BLaER1 treated with 17β-estradiol and CSF1 and Interleukin-3, amounts not matched to agents 10 nM and 100 nM (cell line): ENCODE results near the gene SLX4.

ENCODE experiments used
- H3K27ac ChIP-seq, 11 experiments: shearing (Covaris generic); formaldehyde crosslinking; 2 replicates each; pipeline ENCODE4 v1.8.1; 2022
- H3K27me3 ChIP-seq, 11 experiments: shearing (Covaris generic); formaldehyde crosslinking; 2 replicates each; pipeline ENCODE4 v1.8.1; 2022
- H3K36me3 ChIP-seq, 11 experiments: shearing (Covaris generic); formaldehyde crosslinking; 2 replicates each; pipeline ENCODE4 v1.8.1; 2022
- H3K4me1 ChIP-seq, 10 experiments: shearing (Covaris generic); formaldehyde crosslinking; 2 replicates each; pipeline ENCODE4 v1.8.1; 2022
- H3K4me2 ChIP-seq, 11 experiments: shearing (Covaris generic); formaldehyde crosslinking; 2 replicates each; pipeline ENCODE4 v1.8.1; 2022
- H3K4me3 ChIP-seq, 10 experiments: shearing (Covaris generic); formaldehyde crosslinking; 2 replicates each; pipeline ENCODE4 v1.8.1; 2022
- H3K9ac ChIP-seq, 11 experiments: shearing (Covaris generic); formaldehyde crosslinking; 2 replicates each; pipeline ENCODE4 v1.8.1; 2022
- H3K9me3 ChIP-seq, 11 experiments: shearing (Covaris generic); formaldehyde crosslinking; replicated peaks in 1 of 11; 2 replicates each; pipeline ENCODE4 v1.8.1; 2022
- H4K20me1 ChIP-seq, 11 experiments: shearing (Covaris generic); formaldehyde crosslinking; 2 replicates each; pipeline ENCODE4 v1.8.1; 2022
- Cebpa-rat ChIP-seq, 11 experiments: shearing (Covaris generic); IDR thresholded peaks; 2 replicates each; pipeline ENCODE4 v1.8.1; 2022

Gene SLX4

DNA sequence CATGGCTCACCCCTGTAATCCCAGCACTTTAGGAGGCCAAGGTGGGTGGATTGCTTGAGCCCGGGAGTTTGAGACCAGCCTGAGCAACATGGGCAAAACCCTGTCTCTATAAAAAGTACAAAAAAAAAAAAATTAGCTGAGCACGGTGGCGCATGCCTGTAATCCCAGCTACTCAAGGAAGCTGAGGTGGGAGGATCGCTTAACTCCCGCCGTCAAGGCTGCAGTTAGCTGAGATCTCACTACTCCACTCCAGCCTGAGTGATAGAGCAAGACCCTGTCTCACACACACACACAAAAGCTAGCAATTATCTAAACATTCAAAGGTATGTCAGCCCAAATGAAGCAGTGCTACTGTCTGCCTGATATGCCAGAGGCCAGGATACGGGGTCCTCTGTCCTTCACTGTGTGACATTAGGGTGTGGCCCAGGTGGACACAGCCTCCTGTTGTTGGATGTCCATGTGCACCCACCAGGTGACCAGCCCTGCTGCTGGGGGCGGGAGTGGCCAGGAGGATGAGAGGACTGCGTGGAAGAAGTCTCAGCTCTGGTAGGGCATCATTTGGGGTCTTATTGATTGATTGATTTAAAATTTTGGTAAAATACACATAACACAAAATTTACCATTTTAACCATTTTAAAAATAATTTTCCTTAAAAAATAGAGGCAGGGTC is 38.1 kb downstream of the SLX4 start:
- Histone ChIP-seq H3K4me2 (peak overlapping the region in 5 of 11 experiments; percentile 3 to 36 (median 22); a peak in 5 of 22 replicates), H3K4me3 (no peak overlapping the region), H3K27ac (no peak overlapping the region; a peak in 1 of 22 replicates), H3K9me3 (peaks cover 16 to 29% (median 24%) of the 10 kb centered on the region in 11 experiments), H4K20me1 (peaks cover 0 to 52% (median 33%) of the 10 kb centered on the region in 11 experiments; a peak in 15 of 22 replicates), H3K27me3 (no peaks in the 10 kb centered on the region), H3K9ac (0 out of 22 replicates have a peak overlapping the region, but pooled peaks of 1 of the 11 experiments have one; percentile 6), H3K36me3 (peaks cover 7 to 70% (median 40%) of the 10 kb centered on the region in 11 experiments), H3K4me1 (peaks cover 31 to 54% (median 43%) of the 10 kb centered on the region in 10 experiments)
- TF ChIP-seq Cebpa-rat (IDR thresholded peaks at IDR 0.05): no peak

DNA sequence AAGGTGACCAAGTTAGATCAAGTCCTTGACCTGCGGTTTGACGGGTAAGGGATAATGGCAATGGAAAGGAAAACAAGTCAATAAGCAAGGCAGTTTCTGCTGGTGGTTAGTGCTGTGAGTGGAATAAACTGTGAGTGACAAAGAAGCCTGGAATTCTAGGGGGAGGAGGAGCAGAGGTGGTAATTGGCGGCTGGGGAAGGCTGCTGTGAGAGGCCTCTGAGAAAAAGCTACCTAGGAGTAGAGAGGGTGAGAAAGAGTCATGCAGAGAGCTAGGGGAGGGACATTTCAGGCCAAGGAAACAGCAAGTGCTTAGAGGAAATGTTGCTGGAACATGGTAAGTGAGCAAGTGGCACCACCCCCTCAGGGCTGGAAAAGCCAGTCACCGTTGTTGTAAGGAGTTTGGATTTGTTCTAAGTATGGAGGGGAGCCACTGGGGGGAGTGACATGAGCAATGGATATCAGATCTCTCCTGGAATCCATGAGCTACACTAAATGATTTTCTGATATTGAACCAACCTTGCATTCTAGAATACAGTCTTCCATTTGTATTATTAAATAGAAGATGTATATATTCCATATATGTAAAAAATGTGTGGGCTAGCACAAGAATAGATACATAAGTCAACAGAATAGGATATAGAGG is 40.9 kb downstream of the SLX4 start:
- Histone ChIP-seq H3K27me3 (no peaks in the 10 kb centered on the region), H3K4me1 (peaks cover 4 to 26% (median 16%) of the 10 kb centered on the region in 10 experiments), H3K36me3 (peaks cover 7 to 97% (median 66%) of the 10 kb centered on the region in 11 experiments), H3K9me3 (peaks cover 16 to 29% (median 24%) of the 10 kb centered on the region in 11 experiments), H3K4me2 (no peak overlapping the region), H4K20me1 (peaks cover 0 to 59% (median 36%) of the 10 kb centered on the region in 11 experiments; a peak in 16 of 22 replicates), H3K9ac (no peak overlapping the region), H3K27ac (no peak overlapping the region), H3K4me3 (peak overlapping the region in 1 of 10 experiments; percentile 1; a peak in 1 of 20 replicates)
- no peak for TF ChIP-seq Cebpa-rat (IDR thresholded peaks at IDR 0.05)

DNA sequence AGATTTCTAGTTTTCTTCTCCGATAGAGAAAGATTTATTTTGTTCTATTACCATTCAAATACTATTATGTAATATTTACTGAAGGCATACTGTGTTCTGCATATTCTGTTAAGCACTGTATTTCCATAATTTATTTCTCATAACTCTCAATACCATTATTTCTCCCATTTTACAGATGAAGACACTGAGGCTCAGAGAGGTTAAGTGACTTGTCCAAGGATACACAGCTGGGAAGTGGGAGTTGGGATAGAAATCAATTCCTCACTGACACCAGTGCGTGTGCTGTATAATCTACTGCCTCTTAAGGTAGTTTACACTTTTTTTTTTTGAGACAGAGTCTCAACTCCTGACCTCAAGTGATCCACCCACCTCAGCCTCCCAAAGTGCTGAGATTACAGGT is 41.6 kb downstream of the SLX4 start:
- Histone ChIP-seq H3K4me3 (no peak overlapping the region), H3K27me3 (no peaks in the 10 kb centered on the region), H3K4me1 (peaks cover 0 to 20% (median 9%) of the 10 kb centered on the region in 10 experiments; a peak in 13 of 20 replicates), H3K9me3 (peaks cover 16 to 29% (median 24%) of the 10 kb centered on the region in 11 experiments), H4K20me1 (peaks cover 0 to 52% (median 34%) of the 10 kb centered on the region in 11 experiments; a peak in 14 of 22 replicates), H3K9ac (no peak overlapping the region), H3K27ac (no peak overlapping the region), H3K4me2 (no peak overlapping the region), H3K36me3 (peaks cover 7 to 97% (median 73%) of the 10 kb centered on the region in 11 experiments)
- TF ChIP-seq Cebpa-rat (IDR thresholded peaks at IDR 0.05): no peak

DNA sequence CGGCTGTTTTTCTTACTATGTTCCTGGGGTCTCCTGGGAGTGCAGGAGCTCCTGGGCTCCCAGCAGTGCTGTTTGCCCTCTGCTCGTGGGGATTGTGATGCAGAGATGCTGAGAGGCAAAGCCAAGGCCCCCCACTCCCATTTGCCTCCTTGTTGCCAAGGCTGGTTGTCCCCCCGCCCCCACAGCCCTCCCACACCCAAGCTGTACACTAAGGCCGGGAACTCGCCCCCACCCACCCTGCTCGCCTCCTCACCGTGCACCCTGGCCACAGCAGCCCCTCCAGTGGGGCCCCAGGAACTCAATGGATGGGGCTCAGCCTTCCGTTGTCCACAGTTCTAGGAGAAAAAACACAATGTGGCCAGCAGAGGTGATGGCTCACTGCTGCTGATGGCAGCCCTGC is 44.4 kb downstream of the SLX4 start:
- H3K27ac ChIP-seq: no peak overlapping the region
- H3K4me2 ChIP-seq: no peak overlapping the region
- peaks cover 0 to under 1% (median 0%) of the 10 kb centered on the region in 10 experiments; a peak in 1 of 20 replicates for H3K4me1 ChIP-seq
- TF ChIP-seq Cebpa-rat (IDR thresholded peaks at IDR 0.05): no peak
- no peaks in the 10 kb centered on the region for H3K27me3 ChIP-seq
- H3K9me3 ChIP-seq: peaks cover 16 to 24% (median 20%) of the 10 kb centered on the region in 11 experiments
- peaks cover 25 to 97% (median 87%) of the 10 kb centered on the region in 11 experiments for H3K36me3 ChIP-seq
- peaks cover 0 to 51% (median 44%) of the 10 kb centered on the region in 11 experiments; a peak in 16 of 22 replicates for H4K20me1 ChIP-seq
- H3K9ac ChIP-seq: no peak overlapping the region
- H3K4me3 ChIP-seq: no peak overlapping the region

DNA sequence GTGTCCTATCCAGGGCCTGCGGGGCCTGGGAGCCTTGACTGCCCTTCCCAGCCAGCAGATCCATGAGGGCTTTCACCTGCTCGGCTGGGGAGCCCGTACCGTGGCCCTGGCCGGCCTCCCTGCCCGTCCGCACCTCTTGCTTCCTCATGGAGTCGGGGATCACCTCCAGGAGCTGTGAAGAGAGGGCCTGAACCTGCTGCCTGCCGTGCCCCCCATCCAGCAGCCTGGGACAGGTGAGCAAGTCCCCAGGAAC is 46.6 kb downstream of the SLX4 start:
- peaks cover 18 to 95% (median 86%) of the 10 kb centered on the region in 11 experiments; a peak in 21 of 22 replicates for H3K36me3 ChIP-seq

DNA sequence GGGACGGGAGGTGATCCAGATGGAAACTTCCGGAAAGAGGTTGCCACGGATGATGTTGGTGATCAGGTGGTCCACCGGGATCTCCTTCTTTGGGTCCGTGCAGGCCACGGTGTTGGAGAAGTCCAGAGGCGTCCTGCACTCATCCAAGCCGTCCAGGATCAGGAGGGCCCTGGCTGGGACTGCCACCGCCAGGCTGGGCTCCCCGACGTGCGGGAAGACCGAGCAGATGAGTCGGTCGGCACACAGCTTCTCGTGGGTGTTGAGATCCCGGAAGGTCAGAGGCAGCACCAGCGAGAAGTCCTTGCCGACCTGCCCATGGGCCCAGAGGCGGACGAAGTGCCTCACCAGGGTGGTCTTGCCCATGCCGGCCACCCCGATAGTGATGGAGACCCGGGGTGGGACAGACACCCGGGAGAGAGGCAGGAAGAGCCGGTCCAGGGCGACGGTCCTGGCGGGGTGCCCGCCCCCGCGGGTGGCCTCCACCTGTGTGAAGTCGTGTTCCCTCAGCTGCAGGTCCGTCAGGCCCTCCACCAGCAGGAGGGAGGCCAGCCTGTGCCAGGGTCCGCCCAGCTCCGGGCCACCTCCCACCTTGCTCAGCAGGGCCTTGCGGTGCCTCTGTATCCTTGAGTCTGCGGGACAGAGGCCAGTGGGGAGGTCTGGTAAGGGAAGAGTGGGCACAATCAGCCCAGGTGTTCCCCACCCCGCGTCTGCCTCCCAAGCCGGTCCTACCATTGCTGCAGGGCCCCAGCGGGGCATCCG is 47.1 kb downstream of the SLX4 start:
- no peak for TF ChIP-seq Cebpa-rat (IDR thresholded peaks at IDR 0.05)
- H3K36me3 ChIP-seq: peaks cover 18 to 95% (median 86%) of the 10 kb centered on the region in 11 experiments; a peak in 21 of 22 replicates
- no peak overlapping the region for H3K4me3 ChIP-seq
- H3K9ac ChIP-seq: no peak overlapping the region
- H3K9me3 ChIP-seq: no peaks in the 10 kb centered on the region
- no peak overlapping the region for H3K27ac ChIP-seq
- peaks cover 0 to 59% (median 52%) of the 10 kb centered on the region in 11 experiments; a peak in 16 of 22 replicates for H4K20me1 ChIP-seq
- no peaks in the 10 kb centered on the region for H3K27me3 ChIP-seq
- H3K4me1 ChIP-seq: peaks cover 0 to 7% (median 0%) of the 10 kb centered on the region in 10 experiments; a peak in 1 of 20 replicates
- no peak overlapping the region for H3K4me2 ChIP-seq

More for the DNA sequence above, 46.6 kb downstream of the SLX4 start:
- no peak overlapping the region for H3K9ac ChIP-seq
- H4K20me1 ChIP-seq: peaks cover 0 to 57% (median 52%) of the 10 kb centered on the region in 11 experiments; a peak in 16 of 22 replicates
- no peak overlapping the region for H3K4me2 ChIP-seq
- H3K4me1 ChIP-seq: peaks cover 0 to 7% (median 0%) of the 10 kb centered on the region in 10 experiments; a peak in 1 of 20 replicates
- no peak overlapping the region for H3K4me3 ChIP-seq
- peaks cover 0 to 3% (median under 1%) of the 10 kb centered on the region in 11 experiments; a peak in 7 of 22 replicates for H3K9me3 ChIP-seq
- no peaks in the 10 kb centered on the region for H3K27me3 ChIP-seq
- H3K27ac ChIP-seq: no peak overlapping the region
- TF ChIP-seq Cebpa-rat (IDR thresholded peaks at IDR 0.05): no peak

DNA sequence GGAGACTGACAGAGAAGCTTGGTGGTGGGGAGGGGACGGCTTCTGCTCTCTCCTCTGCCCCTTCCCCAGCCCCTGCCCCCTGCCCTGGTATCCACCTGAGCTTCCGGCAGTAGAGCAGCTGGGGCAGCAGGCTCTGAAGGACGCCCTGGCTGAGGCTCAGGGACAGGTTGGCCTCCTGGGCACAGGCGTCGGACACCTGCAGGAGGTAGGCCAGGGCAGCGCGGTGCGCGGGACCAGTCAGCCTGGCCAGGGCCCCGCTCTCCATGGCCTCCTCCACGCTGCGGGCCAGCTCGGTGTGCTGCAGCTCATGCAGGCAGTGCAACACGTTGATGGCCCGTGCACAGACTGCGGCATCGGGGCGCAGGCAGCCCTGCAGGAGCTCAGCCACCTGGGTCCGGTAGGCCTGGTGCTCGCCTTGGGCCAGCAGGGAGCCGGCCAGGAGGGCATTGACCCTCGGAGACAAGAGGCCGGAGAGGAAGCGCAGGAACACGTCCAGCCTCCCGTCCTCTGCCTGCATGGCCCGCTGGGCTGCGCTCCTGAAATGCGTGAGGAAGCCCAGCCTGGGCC is 48.4 kb downstream of the SLX4 start:
- TF ChIP-seq Cebpa-rat (IDR thresholded peaks at IDR 0.05): no peak
- Histone ChIP-seq H3K36me3 (peaks cover 18 to 100% (median 93%) of the 10 kb centered on the region in 11 experiments; a peak in 21 of 22 replicates), H3K4me2 (no peak overlapping the region)

DNA sequence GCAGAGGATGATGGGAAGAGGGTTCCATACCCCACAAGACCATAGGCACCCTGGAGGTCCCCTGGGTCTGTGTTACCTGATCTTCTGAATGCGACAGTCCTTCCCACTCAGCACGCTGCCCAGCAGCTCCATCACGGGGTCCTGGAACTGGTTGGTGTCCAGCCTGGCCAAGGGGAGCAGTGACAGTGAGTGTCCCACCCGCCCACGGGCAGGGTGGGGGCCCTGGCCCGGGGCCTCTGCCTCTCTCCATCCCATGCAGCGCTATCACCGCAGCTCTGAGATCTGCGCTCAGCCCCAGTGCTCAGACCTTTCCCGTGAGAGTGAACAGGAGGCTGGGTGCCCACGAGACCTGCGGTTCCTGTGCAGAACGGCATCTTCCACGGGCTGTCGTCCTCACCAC is 49.8 kb downstream of the SLX4 start:
- no peak for TF ChIP-seq Cebpa-rat (IDR thresholded peaks at IDR 0.05)

More for the DNA sequence above, 48.4 kb downstream of the SLX4 start:
- Histone ChIP-seq H4K20me1 (peaks cover 0 to 54% (median 41%) of the 10 kb centered on the region in 11 experiments; a peak in 15 of 22 replicates), H3K27ac (no peak overlapping the region), H3K9ac (no peak overlapping the region), H3K9me3 (no peaks in the 10 kb centered on the region; a peak in 1 of 22 replicates), H3K4me1 (peaks cover 0 to 7% (median 0%) of the 10 kb centered on the region in 10 experiments; a peak in 1 of 20 replicates), H3K27me3 (no peaks in the 10 kb centered on the region), H3K4me3 (no peak overlapping the region)

More for the DNA sequence above, 49.8 kb downstream of the SLX4 start:
- H4K20me1 ChIP-seq: peaks cover 0 to 42% (median 40%) of the 10 kb centered on the region in 11 experiments; a peak in 14 of 22 replicates
- no peak overlapping the region for H3K4me3 ChIP-seq
- H3K4me1 ChIP-seq: peaks cover 0 to 8% (median 0%) of the 10 kb centered on the region in 10 experiments; a peak in 5 of 20 replicates
- H3K27ac ChIP-seq: no peak overlapping the region
- no peak overlapping the region for H3K4me2 ChIP-seq
- H3K9me3 ChIP-seq: peaks cover 0 to 9% (median 0%) of the 10 kb centered on the region in 11 experiments; a peak in 2 of 22 replicates
- no peaks in the 10 kb centered on the region for H3K27me3 ChIP-seq
- H3K36me3 ChIP-seq: peaks cover 18 to 100% (median 95%) of the 10 kb centered on the region in 11 experiments; a peak in 21 of 22 replicates
- H3K9ac ChIP-seq: peak overlapping the region in 1 of 11 experiments; percentile 24; a peak in 1 of 22 replicates
